ENCODE data around the gene AIF1L.

Gene AIF1L

GRCh38 chr9:131096269-131097125 is at the start of gene AIF1L:
AIF1L (plus strand) TSS chr9:131096531; CDS start chr9:131096630, 99 bp downstream.
- Histone ChIP-seq H3K9ac (ENCODE audit: low read length) (no peak within 1 kb of the TSS), H3K4me2 (ENCODE audit: low read depth, low read length, poor library complexity, severe bottlenecking) (no peak within 1 kb of the TSS)

GRCh38 chr9:131046581-131047202 is 49.6 kb upstream of the AIF1L start:
- H3K4me2 ChIP-seq (ENCODE audit: low read depth, low read length, poor library complexity, severe bottlenecking), result no peak overlapping the region
- no peaks in the 10 kb centered on the region for H3K9me2 ChIP-seq (replicated peaks; ENCODE audit: insufficient read depth, low read length)
- H3K27ac ChIP-seq (ENCODE audit: low read depth, low read length), result no peak overlapping the region
- H3K4me3 ChIP-seq (ENCODE audit: insufficient read depth, low read length, poor library complexity, severe bottlenecking), result no peak overlapping the region
- no peaks in the 10 kb centered on the region for H3K9me3 ChIP-seq (ENCODE audit: insufficient read depth, low read length)
- no peaks in the 10 kb centered on the region for H3K36me3 ChIP-seq (ENCODE audit: low read length)
- H3K9ac ChIP-seq (ENCODE audit: low read length), result no peak overlapping the region
- TF ChIP-seq CTCF (IDR thresholded peaks at IDR 0.05; ENCODE audit: insufficient read depth, low read length, poor library complexity, severe bottlenecking) (peak; percentile 69), EZH2phosphoT487 (conservative IDR thresholded peaks at IDR 0.05; ENCODE audit: low read length) (no peak)
- no peaks in the 10 kb centered on the region for H3K79me2 ChIP-seq (ENCODE audit: insufficient read depth, low read length)
- H4K20me1 ChIP-seq (ENCODE audit: low read depth, low read length), result no peaks in the 10 kb centered on the region
- H3F3A ChIP-seq (ENCODE audit: insufficient read depth), result no peaks in the 10 kb centered on the region
- H2AFZ ChIP-seq (ENCODE audit: low read depth, low read length, severe bottlenecking), result peak overlapping the region; percentile 67
- no peaks in the 10 kb centered on the region for H3K27me3 ChIP-seq (ENCODE audit: low read length)

More at GRCh38 chr9:131096269-131097125, at the start of gene AIF1L:
- no peaks in the 10 kb centered on the region for H3K36me3 ChIP-seq (ENCODE audit: low read length)
- H3F3A ChIP-seq (ENCODE audit: insufficient read depth), result no peaks in the 10 kb centered on the region
- TF ChIP-seq EZH2phosphoT487 (conservative IDR thresholded peaks at IDR 0.05; ENCODE audit: low read length) (no peak), CTCF (IDR thresholded peaks at IDR 0.05; ENCODE audit: insufficient read depth, low read length, poor library complexity, severe bottlenecking) (no peak)
- no peaks in the 10 kb centered on the region for H4K20me1 ChIP-seq (ENCODE audit: low read depth, low read length)
- no peak within 1 kb of the TSS for H2AFZ ChIP-seq (ENCODE audit: low read depth, low read length, severe bottlenecking)
- no peaks in the 10 kb centered on the region for H3K9me3 ChIP-seq (ENCODE audit: insufficient read depth, low read length)
- H3K27ac ChIP-seq (ENCODE audit: low read depth, low read length), result no peak within 1 kb of the TSS
- H3K4me3 ChIP-seq (ENCODE audit: insufficient read depth, low read length, poor library complexity, severe bottlenecking), result no peak within 1 kb of the TSS
- no peaks in the 10 kb centered on the region for H3K79me2 ChIP-seq (ENCODE audit: insufficient read depth, low read length)
- no peaks in the 10 kb centered on the region for H3K27me3 ChIP-seq (ENCODE audit: low read length)
- no peaks in the 10 kb centered on the region for H3K9me2 ChIP-seq (replicated peaks; ENCODE audit: insufficient read depth, low read length)

- H3K4me2 ChIP-seq (ENCODE audit: low read depth, low read length, poor library complexity, severe bottlenecking), result no peak overlapping the region
- H3K27ac ChIP-seq (ENCODE audit: low read depth, low read length), result no peak overlapping the region
- H3K27me3 ChIP-seq (ENCODE audit: low read length), result no peaks in the 10 kb centered on the region
- no peaks in the 10 kb centered on the region for H4K20me1 ChIP-seq (ENCODE audit: low read depth, low read length)
- H3K36me3 ChIP-seq (ENCODE audit: low read length), result no peaks in the 10 kb centered on the region
- H3K4me3 ChIP-seq (ENCODE audit: insufficient read depth, low read length, poor library complexity, severe bottlenecking), result no peak overlapping the region
- no peaks in the 10 kb centered on the region for H3K79me2 ChIP-seq (ENCODE audit: insufficient read depth, low read length)
- H3K9ac ChIP-seq (ENCODE audit: low read length), result no peak overlapping the region
- H3K9me2 ChIP-seq (replicated peaks; ENCODE audit: insufficient read depth, low read length), result no peaks in the 10 kb centered on the region
- no peaks in the 10 kb centered on the region for H3K9me3 ChIP-seq (ENCODE audit: insufficient read depth, low read length)
- H2AFZ ChIP-seq (ENCODE audit: low read depth, low read length, severe bottlenecking), result no peak overlapping the region
- TF ChIP-seq CTCF (IDR thresholded peaks at IDR 0.05; ENCODE audit: insufficient read depth, low read length, poor library complexity, severe bottlenecking) (no peak), EZH2phosphoT487 (conservative IDR thresholded peaks at IDR 0.05; ENCODE audit: low read length) (no peak)
- no peaks in the 10 kb centered on the region for H3F3A ChIP-seq (ENCODE audit: insufficient read depth)
Measured at GRCh38 chr9:131048332-131048731, 48.0 kb upstream of the AIF1L start.
